Measurements from ENCODE around the gene USF2. TPM values are rescaled to one million over a fixed set of nuclear protein-coding genes. Genes with fewer than 3 reads are reported as not detected.
"Not testable (repeated sequence)": the region's sequence is repeated elsewhere in the genome, so short reads cannot be mapped to it uniquely, and the experiment has no call there.

The USF2 gene
- total RNA-seq, 1 experiment from 2014 or later = 111 TPM

- no peak for DNase-seq (ENCODE audit: low read depth)
- in situ Hi-C loops (cut with HindIII; ENCODE audit: low pct_unique_long_range_greater_than_20kb, low sequenced_read_pairs) = no loop called here
These were observed 31.9 kb upstream of the USF2 start for GRCh38 chr19:35236638-35237400.

DNA sequence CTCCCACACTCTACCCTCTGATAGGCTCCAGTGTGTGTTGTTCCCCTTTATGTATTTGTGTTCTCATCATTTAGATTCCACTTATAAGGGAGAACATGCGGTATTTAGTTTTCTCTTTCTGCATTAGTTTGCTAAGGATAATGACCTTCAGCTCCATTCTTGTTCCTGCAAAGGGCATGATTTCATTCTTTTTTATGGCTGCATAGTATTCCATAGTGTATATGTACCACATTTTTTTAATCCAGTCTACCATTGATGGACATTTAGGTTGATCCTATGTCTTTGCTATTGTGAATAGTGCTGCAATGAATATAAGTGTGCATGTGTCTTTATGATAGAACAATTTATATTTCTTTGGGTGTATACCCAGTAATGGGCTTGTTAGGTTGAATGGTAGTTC lies 29.2 kb upstream of the USF2 start:
- DNase-seq (ENCODE audit: low read depth); in situ Hi-C loops (cut with HindIII; ENCODE audit: low pct_unique_long_range_greater_than_20kb, low sequenced_read_pairs): not testable (repeated sequence)

DNA sequence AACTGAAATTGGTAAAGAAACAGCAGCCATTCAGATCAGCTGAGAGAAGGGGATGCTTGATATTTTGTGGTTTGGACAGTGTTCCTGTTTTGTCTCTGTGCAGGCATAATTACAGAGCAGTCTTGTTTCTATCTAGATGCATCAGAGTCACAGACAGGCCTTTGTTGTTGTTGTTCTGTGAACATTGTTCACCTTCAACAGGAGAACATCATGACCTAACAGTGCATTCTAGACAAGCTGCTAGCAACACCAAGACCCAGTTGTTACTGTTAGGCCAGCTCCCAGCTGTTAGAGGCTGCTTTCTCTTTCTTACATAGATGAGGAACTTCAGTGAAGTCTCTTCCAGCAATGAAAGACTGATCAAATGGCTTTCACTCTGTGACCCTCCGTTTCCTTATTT lies 28.4 kb upstream of the USF2 start:
- no peak for DNase-seq (ENCODE audit: low read depth)
- in situ Hi-C loops (cut with HindIII; ENCODE audit: low pct_unique_long_range_greater_than_20kb, low sequenced_read_pairs) = no loop called here

- in situ Hi-C loops (cut with HindIII; ENCODE audit: low pct_unique_long_range_greater_than_20kb, low sequenced_read_pairs) = no loop called here
- DNase-seq (ENCODE audit: low read depth) = no peak
These were observed 27.3 kb upstream of the USF2 start for GRCh38 chr19:35241417-35241816.

DNA sequence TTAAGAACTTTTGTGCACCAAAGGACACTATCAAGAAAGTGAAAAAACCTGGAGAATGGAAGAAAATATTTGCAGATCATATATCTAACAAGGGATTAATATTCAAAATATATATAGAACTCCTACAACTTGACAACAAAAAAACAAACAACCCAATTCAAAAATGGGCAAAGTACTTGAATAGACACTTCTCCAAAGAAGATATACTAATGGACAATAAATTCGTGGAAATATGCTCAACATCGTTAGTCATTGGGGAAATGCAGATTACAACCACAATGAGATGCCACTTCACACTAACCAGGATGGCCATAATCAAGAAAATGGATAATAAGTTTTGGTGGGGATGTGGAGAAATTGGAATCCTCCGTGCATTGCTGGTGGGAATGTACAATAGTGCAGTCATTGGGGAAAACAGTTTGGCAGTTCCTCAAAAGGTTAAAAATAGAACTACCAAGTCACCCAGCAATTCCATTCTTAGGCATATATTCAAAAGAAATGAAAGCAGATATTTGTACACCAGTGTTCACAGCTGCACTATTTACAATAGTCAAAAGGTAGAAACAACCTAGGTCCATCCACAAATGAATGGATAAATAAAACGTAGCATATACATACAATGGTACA lies 22.2 kb upstream of the USF2 start:
- DNase-seq (ENCODE audit: low read depth) = no peak
- in situ Hi-C loops (cut with HindIII; ENCODE audit: low pct_unique_long_range_greater_than_20kb, low sequenced_read_pairs) = no loop called here

DNA sequence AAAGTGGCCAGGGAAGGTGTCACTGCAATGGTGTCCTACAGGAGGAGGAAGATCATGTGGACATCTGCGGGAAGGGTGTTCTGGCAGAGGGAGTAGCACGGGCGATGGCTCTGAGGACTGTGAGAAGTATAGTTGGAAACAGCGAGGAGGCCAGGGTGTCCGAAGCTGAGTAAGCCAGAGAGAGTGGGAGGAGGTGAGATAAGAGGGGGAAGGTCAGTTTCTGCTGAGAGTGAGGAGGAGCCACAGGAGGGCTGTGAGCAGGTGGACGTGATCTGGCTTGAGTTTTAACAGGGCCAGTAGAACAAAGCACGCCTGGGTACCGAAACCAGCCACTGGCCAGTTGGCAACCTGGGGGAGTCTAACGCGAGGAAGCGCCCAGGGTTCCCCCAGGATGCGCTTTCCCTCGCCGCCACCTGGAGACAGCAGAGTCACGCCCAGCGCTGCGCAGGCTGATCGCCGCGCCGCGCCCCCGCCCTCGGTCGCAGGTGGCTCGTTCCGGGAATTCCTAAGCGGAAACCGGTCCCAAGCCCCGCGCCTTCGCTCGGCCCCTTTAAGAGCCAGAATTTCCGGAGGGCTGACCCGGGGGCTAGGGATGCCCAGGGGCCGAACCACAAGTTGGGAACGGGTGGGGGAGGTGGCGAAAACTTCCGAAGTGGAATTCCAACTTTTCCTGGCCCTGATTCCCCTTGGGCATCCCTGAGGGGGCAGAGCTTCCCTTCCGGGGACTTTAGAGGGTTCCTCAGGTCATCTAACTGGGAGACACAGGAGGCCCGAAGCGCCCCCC lies 21.0 kb upstream of the USF2 start:
- in situ Hi-C loops (cut with HindIII; ENCODE audit: low pct_unique_long_range_greater_than_20kb, low sequenced_read_pairs) = no loop called here
- peak; percentile 96 for DNase-seq (ENCODE audit: low read depth)

DNA sequence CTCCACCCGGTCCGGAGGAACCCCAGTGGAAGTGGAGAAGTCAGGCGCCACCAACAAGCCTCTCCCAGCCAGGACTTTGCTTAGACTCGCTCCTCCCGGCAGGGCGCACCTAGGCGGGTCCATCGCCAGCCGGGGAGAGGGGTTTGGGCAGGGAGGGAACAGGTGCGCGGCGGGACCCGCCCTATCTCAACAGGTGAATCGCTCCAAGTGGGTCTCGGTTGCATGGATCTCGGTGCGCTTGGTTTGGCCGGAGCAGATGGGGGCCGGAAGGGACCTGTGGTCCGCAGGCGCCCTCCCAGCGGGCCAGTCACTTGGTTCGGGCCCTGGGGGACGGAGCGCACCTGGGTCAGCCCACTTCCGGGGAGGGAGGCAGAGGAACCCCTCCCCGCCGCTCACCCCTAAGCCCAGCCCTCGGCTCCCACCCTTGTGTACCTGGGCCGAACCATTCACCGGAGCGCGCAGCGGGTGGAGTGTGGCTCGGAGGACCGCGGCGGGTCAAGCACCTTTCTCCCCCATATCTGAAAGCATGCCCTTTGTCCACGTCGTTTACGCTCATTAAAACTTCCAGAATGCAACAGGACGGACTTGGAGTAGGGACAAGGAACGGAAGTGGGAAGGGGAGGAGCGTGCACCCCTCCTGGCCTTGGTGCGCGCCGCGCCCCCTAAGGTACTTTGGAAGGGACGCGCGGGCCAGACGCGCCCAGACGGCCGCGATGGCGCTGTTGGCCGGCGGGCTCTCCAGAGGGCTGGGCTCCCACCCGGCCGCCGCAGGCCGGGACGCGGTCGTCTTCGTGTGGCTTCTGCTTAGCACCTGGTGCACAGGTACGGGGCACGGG lies 20.2 kb upstream of the USF2 start, which contains the start of gene LSR:
TSS of gene LSR (plus strand) at position 693 of the 836 bp plus-strand sequence. CDS start at position 714, 21 bp downstream.
- DNase-seq (ENCODE audit: low read depth) = peak; percentile 97
- in situ Hi-C loops (cut with HindIII; ENCODE audit: low pct_unique_long_range_greater_than_20kb, low sequenced_read_pairs) = no loop called here

- in situ Hi-C loops (cut with HindIII; ENCODE audit: low pct_unique_long_range_greater_than_20kb, low sequenced_read_pairs) = no loop called here
- no peak for DNase-seq (ENCODE audit: low read depth)
These were observed 19.5 kb upstream of the USF2 start for GRCh38 chr19:35249146-35249847.

DNA sequence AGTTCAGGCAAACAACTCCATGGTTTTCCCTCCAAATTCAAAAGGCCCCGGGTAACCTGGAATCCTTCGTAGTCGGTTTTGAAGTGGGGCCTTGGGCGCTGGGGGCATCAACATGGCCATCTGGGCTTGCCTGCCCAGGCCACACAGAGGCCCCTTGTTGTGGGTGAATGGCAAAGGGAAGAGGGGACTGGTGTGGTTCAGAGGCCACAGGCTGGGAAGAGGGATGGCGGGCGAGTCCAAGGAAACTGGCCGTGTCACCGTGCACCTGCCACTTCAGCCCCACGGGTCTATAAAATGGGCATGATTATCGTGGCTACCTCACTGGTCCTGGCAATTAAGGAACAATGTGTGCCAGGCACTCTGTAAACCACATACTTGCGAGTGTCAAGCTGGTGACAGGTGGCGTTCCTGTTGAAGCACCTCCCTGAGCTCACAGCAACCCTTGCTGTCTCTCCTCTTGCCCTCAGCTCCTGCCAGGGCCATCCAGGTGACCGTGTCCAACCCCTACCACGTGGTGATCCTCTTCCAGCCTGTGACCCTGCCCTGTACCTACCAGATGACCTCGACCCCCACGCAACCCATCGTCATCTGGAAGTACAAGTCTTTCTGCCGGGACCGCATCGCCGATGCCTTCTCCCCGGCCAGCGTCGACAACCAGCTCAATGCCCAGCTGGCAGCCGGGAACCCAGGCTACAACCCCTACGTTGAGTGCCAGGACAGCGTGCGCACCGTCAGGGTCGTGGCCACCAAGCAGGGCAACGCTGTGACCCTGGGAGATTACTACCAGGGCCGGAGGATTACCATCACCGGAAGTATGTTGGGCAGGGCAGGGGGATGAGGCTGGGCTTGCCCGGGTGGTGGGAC lies 18.7 kb upstream of the USF2 start:
- in situ Hi-C loops (cut with HindIII; ENCODE audit: low pct_unique_long_range_greater_than_20kb, low sequenced_read_pairs) = no loop called here
- no peak for DNase-seq (ENCODE audit: low read depth)

GRCh38 chr19:35251456-35251855 lies 17.3 kb upstream of the USF2 start:
- in situ Hi-C loops (cut with HindIII; ENCODE audit: low pct_unique_long_range_greater_than_20kb, low sequenced_read_pairs) = no loop called here
- DNase-seq (ENCODE audit: low read depth) = no peak

- in situ Hi-C loops (cut with HindIII; ENCODE audit: low pct_unique_long_range_greater_than_20kb, low sequenced_read_pairs) = no loop called here
- DNase-seq (ENCODE audit: low read depth) = no peak
These were observed 15.2 kb upstream of the USF2 start for GRCh38 chr19:35253316-35254286.

DNA sequence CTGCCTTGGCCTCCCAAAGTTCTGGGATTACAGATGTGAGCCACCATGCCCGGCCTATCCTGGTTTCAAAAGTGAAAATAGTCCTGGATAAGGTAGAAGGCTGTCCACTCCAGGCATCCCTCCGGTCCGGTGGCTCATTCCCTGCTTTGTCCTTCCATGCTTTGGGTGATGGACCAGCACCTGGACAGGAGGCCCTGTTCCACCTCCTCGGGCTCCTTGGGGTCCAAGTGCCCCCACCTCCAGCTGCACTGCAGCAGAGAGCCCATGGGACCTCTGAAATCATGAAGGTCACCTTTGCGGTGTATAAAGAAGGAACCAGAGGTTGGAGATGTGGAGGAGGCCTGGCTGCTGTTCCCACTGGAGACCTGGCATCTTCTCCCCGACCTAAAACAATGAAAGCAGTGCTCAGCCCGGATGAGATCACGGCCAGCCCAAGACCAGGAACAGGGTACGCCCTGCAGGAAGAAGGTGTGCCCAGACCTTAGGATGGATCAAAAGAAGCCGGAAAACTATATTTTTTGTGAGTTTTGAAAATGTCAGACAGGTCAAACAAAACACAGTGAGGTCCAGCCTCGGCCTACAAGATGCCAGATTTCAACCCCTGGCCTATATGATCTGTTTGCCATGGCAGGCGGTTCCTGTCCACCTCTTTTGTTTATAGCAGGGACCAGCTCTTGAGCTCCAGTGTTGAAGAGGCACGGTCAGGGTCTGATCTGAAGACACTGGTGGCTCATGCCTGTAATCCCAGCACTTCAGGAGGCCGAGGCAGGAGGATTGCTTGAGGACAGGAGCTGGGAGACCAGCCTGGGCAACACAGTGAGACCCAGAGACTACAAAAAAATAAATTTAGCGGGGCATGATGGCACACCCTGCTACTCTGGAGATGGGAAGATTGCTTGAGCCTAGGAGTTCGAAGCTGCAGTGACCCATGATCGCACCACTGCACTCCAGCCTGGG lies 14.1 kb upstream of the USF2 start:
- no peak for DNase-seq (ENCODE audit: low read depth)
- in situ Hi-C loops (cut with HindIII; ENCODE audit: low pct_unique_long_range_greater_than_20kb, low sequenced_read_pairs) = no loop called here

- in situ Hi-C loops (cut with HindIII; ENCODE audit: low pct_unique_long_range_greater_than_20kb, low sequenced_read_pairs) = no loop called here
- DNase-seq (ENCODE audit: low read depth) = no peak
These were observed 12.2 kb upstream of the USF2 start for GRCh38 chr19:35256566-35256965.

- in situ Hi-C loops (cut with HindIII; ENCODE audit: low pct_unique_long_range_greater_than_20kb, low sequenced_read_pairs) = no loop called here
- DNase-seq (ENCODE audit: low read depth) = no peak
These were observed 11.7 kb upstream of the USF2 start for GRCh38 chr19:35257113-35257461.

DNA sequence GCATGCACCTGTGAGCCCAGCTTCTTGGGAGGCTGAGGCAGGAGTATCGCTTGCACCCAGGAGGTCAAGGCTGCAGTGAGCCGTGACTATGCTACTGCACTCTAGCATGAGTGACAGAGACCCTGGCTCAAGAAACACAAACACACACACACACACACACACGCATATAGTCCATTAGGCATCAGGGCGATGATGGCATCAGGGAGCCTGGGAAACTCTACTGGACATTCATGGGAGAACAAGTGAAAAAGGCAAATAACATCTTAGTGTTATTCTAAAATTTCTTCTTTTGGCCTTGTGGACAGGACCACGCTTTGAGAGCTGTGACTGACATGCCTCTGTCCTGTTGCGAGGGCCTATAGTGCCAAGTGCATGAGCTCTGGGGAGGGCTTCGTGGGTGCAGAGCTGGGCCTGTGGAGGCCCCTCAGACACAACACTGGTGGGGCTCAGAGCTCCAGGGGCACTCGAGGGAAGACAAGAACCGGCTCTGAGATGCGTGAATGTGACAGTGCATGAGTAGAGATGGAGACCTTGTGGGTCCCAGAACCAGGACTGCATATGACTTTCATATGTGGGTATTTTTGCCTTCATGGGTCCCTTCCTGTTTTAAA lies 8.0 kb upstream of the USF2 start:
- in situ Hi-C loops (cut with HindIII; ENCODE audit: low pct_unique_long_range_greater_than_20kb, low sequenced_read_pairs) = no loop called here
- DNase-seq (ENCODE audit: low read depth) = no peak
